ENCODE results near the gene GFOD1.

The GFOD1 gene

DNA sequence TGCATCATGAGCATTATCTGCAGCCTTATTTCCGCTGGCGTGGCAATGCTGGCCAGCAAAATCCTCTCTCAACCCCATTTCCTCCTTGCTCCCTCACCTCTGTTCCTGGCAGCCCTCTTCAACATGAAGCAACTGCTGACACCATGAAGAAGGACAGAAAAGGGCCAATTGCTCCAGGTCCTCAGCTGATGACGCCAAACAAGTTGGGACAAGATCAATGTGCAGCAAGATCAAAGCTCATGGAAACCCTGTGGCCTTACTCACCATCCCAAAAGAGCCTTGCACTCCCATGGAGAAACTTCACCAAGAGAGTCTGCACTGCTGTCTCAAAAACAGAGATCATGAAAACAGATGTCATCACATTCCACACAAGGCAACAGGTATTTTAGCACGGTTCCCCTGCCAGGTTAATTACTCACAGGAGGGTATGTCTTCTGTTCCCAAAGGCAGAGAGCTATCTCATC lies 7.4 kb downstream of the GFOD1 start:
- Mint-ChIP-seq H3K27ac (no peak overlapping the region), H3K9me3 (no peaks in the 10 kb centered on the region), H3K4me1 (peaks cover 35% of the 10 kb centered on the region), H3K4me3 (no peak overlapping the region), H3K36me3 (peaks cover 7% of the 10 kb centered on the region), H3K27me3 (peaks cover 2% of the 10 kb centered on the region)

DNA sequence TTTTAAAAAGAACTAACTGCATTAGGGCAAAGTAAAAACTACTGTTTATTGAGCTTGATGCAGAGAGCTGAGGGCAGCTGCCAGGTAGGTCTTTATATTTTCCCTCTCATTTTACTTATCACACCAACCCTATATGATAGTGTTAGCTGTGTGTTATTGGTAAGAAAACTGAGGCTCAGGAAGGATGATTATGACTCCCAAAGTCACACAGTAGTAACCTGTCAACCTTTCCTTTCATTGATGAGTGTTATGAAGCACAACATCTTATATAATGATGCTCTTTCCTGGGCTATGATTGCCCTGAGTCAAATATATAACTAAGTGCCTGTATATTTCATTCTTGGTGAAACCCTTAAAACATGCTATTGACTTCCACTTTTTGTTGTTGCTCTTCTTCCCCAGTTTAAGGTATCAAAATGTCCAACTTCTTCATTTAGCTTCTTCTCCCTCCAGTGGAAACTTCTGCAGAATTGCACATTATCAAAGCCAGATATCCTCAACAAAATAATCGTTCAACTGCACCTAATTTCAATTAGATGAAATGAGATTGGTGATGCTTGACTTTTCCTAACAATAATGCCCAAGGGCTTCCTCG lies 8.1 kb downstream of the GFOD1 start:
- Mint-ChIP-seq H3K27ac (no peak overlapping the region), H3K4me3 (no peak overlapping the region), H3K27me3 (peaks cover 1% of the 10 kb centered on the region), H3K36me3 (peaks cover 10% of the 10 kb centered on the region), H3K9me3 (no peaks in the 10 kb centered on the region), H3K4me1 (peaks cover 28% of the 10 kb centered on the region)

DNA sequence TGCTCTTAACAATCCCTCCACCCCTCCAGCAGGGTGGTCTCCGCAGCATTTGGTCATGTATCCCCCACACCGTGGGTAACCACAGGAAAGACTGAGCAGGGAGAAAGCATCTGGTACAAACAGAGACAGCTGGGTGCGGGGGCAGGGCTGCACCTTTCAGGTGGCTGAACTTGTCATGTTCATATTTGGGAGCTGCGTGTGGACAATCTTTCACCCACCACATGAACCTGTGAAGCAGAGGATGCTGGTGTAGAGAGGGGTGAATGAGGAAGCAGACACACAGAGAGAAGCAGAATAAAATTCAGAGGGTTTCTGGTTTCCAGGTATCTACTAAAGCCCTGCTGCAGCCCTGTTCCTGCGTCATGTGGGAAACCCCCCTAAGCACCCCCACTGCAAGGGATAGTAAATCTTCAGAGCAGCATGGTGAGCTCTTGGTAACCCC lies 8.9 kb downstream of the GFOD1 start:
- no peak overlapping the region for H3K4me3 Mint-ChIP-seq
- H3K27me3 Mint-ChIP-seq: no peaks in the 10 kb centered on the region
- H3K36me3 Mint-ChIP-seq: peaks cover 10% of the 10 kb centered on the region
- H3K27ac Mint-ChIP-seq: no peak overlapping the region
- peaks cover 20% of the 10 kb centered on the region for H3K4me1 Mint-ChIP-seq
- H3K9me3 Mint-ChIP-seq: no peaks in the 10 kb centered on the region

GRCh38 chr6:13474787-13475186 lies 12.6 kb downstream of the GFOD1 start:
- Mint-ChIP-seq H3K4me1 (peaks cover 12% of the 10 kb centered on the region), H3K36me3 (peaks cover 9% of the 10 kb centered on the region), H3K9me3 (no peaks in the 10 kb centered on the region), H3K27me3 (no peaks in the 10 kb centered on the region), H3K27ac (no peak overlapping the region), H3K4me3 (no peak overlapping the region)

DNA sequence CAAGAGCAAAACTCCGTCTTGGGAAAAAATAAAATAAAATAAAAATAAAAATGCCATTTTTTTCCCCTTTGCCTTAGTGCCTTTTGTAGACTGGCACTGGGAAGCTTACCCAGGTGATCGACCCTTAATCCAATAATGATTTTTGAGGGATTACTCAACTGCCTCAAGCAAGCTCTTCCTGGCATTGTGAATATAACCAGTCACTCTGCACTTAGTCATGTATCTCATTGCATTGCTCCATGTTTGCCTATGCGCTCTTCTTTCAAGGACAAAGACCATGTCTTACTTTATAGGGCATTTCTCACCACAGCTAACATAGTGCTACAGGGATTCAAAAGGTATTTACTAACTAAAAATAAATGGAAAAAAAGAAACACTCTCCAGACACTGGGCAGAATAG lies 13.0 kb downstream of the GFOD1 start:
- Mint-ChIP-seq H3K4me3 (no peak overlapping the region), H3K36me3 (peaks cover 8% of the 10 kb centered on the region), H3K9me3 (no peaks in the 10 kb centered on the region), H3K27ac (no peak overlapping the region), H3K4me1 (peaks cover 10% of the 10 kb centered on the region), H3K27me3 (no peaks in the 10 kb centered on the region)

- Mint-ChIP-seq H3K4me1 (peaks cover 15% of the 10 kb centered on the region), H3K27me3 (no peaks in the 10 kb centered on the region), H3K9me3 (no peaks in the 10 kb centered on the region), H3K36me3 (peaks cover 8% of the 10 kb centered on the region), H3K4me3 (no peak overlapping the region), H3K27ac (no peak overlapping the region)
Measured at GRCh38 chr6:13473768-13474165, 13.6 kb downstream of the GFOD1 start.

- no peaks in the 10 kb centered on the region for H3K27me3 Mint-ChIP-seq
- no peak overlapping the region for H3K4me3 Mint-ChIP-seq
- no peaks in the 10 kb centered on the region for H3K9me3 Mint-ChIP-seq
- no peak overlapping the region for H3K27ac Mint-ChIP-seq
- H3K36me3 Mint-ChIP-seq: peaks cover 8% of the 10 kb centered on the region
- H3K4me1 Mint-ChIP-seq: peaks cover 10% of the 10 kb centered on the region
Measured at GRCh38 chr6:13472976-13473767, 14.2 kb downstream of the GFOD1 start.

DNA sequence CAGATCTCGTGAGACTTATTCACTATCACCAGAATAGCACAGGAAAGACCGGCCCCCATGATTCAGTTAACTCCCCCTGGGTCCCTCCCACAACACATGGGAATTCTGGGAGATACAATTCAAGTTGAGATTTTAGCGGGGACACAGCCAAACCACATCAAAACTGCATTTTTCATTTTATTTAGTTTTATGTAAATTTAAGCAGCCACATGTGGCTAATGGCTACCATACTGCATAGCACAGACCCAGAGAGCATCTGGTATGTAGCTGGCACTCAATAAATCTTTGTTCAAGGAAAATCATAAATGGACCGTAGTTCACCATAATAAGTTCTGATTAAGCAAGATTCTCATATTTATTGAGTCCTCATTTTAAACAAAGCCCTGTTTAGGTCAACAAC lies 15.3 kb downstream of the GFOD1 start:
- H3K36me3 Mint-ChIP-seq: peaks cover 8% of the 10 kb centered on the region
- no peaks in the 10 kb centered on the region for H3K27me3 Mint-ChIP-seq
- peaks cover 12% of the 10 kb centered on the region for H3K4me1 Mint-ChIP-seq
- H3K4me3 Mint-ChIP-seq: no peak overlapping the region
- H3K27ac Mint-ChIP-seq: no peak overlapping the region
- no peaks in the 10 kb centered on the region for H3K9me3 Mint-ChIP-seq

- Mint-ChIP-seq H3K9me3 (no peaks in the 10 kb centered on the region), H3K4me1 (peaks cover 21% of the 10 kb centered on the region), H3K27me3 (no peaks in the 10 kb centered on the region), H3K36me3 (peaks cover 8% of the 10 kb centered on the region), H3K4me3 (no peak overlapping the region), H3K27ac (no peak overlapping the region)
Measured at GRCh38 chr6:13471184-13471583, 16.2 kb downstream of the GFOD1 start.

GRCh38 chr6:13470238-13471140 lies 16.9 kb downstream of the GFOD1 start:
- no peaks in the 10 kb centered on the region for H3K9me3 Mint-ChIP-seq
- H3K27ac Mint-ChIP-seq: no peak overlapping the region
- H3K4me3 Mint-ChIP-seq: no peak overlapping the region
- peaks cover 28% of the 10 kb centered on the region for H3K4me1 Mint-ChIP-seq
- no peaks in the 10 kb centered on the region for H3K27me3 Mint-ChIP-seq
- peaks cover 7% of the 10 kb centered on the region for H3K36me3 Mint-ChIP-seq

- H3K36me3 Mint-ChIP-seq: peaks cover 4% of the 10 kb centered on the region
- no peaks in the 10 kb centered on the region for H3K9me3 Mint-ChIP-seq
- peaks cover 34% of the 10 kb centered on the region for H3K4me1 Mint-ChIP-seq
- no peaks in the 10 kb centered on the region for H3K27me3 Mint-ChIP-seq
- H3K27ac Mint-ChIP-seq: no peak overlapping the region
- H3K4me3 Mint-ChIP-seq: no peak overlapping the region
Measured at GRCh38 chr6:13469693-13470092, 17.7 kb downstream of the GFOD1 start.

- Mint-ChIP-seq H3K4me3 (no peak overlapping the region), H3K9me3 (no peaks in the 10 kb centered on the region), H3K27ac (no peak overlapping the region), H3K27me3 (no peaks in the 10 kb centered on the region), H3K4me1 (peaks cover 43% of the 10 kb centered on the region), H3K36me3 (peaks cover 4% of the 10 kb centered on the region)
Measured at GRCh38 chr6:13468839-13469238, 18.6 kb downstream of the GFOD1 start.

GRCh38 chr6:13467216-13467600 lies 20.2 kb downstream of the GFOD1 start:
- Mint-ChIP-seq H3K4me1 (peaks cover 51% of the 10 kb centered on the region), H3K4me3 (no peak overlapping the region), H3K36me3 (peaks cover 4% of the 10 kb centered on the region), H3K27ac (no peak overlapping the region), H3K27me3 (no peaks in the 10 kb centered on the region), H3K9me3 (no peaks in the 10 kb centered on the region)

- Mint-ChIP-seq H3K4me3 (peak overlapping the region; percentile 52), H3K27ac (peak overlapping the region; percentile 79), H3K9me3 (no peaks in the 10 kb centered on the region), H3K36me3 (peaks cover 4% of the 10 kb centered on the region), H3K4me1 (peaks cover 54% of the 10 kb centered on the region), H3K27me3 (no peaks in the 10 kb centered on the region)
Measured at GRCh38 chr6:13466304-13467215, 20.8 kb downstream of the GFOD1 start.

GRCh38 chr6:13465734-13466133 lies 21.7 kb downstream of the GFOD1 start:
- Mint-ChIP-seq H3K4me1 (peaks cover 62% of the 10 kb centered on the region), H3K27ac (peak overlapping the region; percentile 79), H3K9me3 (no peaks in the 10 kb centered on the region), H3K27me3 (no peaks in the 10 kb centered on the region), H3K4me3 (peak overlapping the region; percentile 52), H3K36me3 (peaks cover 4% of the 10 kb centered on the region)
